CD8-positive, alpha-beta memory T cell (primary cell): ENCODE measurements around the gene CABP1. TPM values are rescaled to one million over a fixed set of nuclear protein-coding genes. Genes with fewer than 3 reads are reported as not detected.

Source experiments
- CTCF ChIA-PET: fragments of 350-600 bp; sonication (Branson Sonifier 250); formaldehyde crosslinking; loops from one replicate; lab custom pipeline; 2021; ENCODE audit warnings: antibody characterized with exemption; lab: Charles Lee
- POLR2A ChIA-PET: fragments of 350-600 bp; sonication (Branson Sonifier 250); formaldehyde crosslinking; loops from one replicate; lab custom pipeline; 2021; ENCODE audit warnings: antibody characterized with exemption; lab: Charles Lee
- DNase-seq, 5 donors: peaks; one replicate each; pipeline versions ENCODE4 v3.0.0 to v3.0.0-alpha.2; 2020 to 2022; ENCODE audit warnings: mixed read lengths in 1 of 5
- H3K27ac ChIP-seq: one replicate; pipeline ENCODE4 v1.7.0; 2013; ENCODE audit warnings: low read depth, mild to moderate bottlenecking, low read length, moderate library complexity
- H3K27me3 ChIP-seq: 2 replicates; pipeline ENCODE4 v1.7.0; 2013; ENCODE audit warnings: low read length, mild to moderate bottlenecking; ENCODE audit not compliant: insufficient read depth, poor library complexity, severe bottlenecking
- H3K36me3 ChIP-seq: 2 replicates; pipeline ENCODE4 v1.7.0; 2013; ENCODE audit warnings: mild to moderate bottlenecking, low read length, moderate library complexity; ENCODE audit not compliant: insufficient read depth
- H3K4me1 ChIP-seq: 2 replicates; pipeline ENCODE4 v1.7.0; 2013; ENCODE audit warnings: mild to moderate bottlenecking, low read length, moderate library complexity; ENCODE audit not compliant: insufficient read depth
- H3K4me3 ChIP-seq: 2 replicates; pipeline ENCODE4 v1.7.0; 2013; ENCODE audit warnings: mild to moderate bottlenecking, low read length
- H3K9me3 ChIP-seq: 2 replicates; pipeline ENCODE4 v1.7.0; 2013; ENCODE audit warnings: mild to moderate bottlenecking, low read length
- H3K27ac Mint-ChIP-seq, 8 donors: one replicate each; pipeline ENCODE4 v1.8.0; 2020 to 2021; ENCODE audit warnings: mixed read lengths in 8 of 8, mild to moderate bottlenecking in 6 of 8, inconsistent platforms in 3 of 8, moderate library complexity in 3 of 8
- H3K27me3 Mint-ChIP-seq, 2 donors: one replicate each; pipeline ENCODE4 v1.8.0; 2020 to 2021; ENCODE audit warnings: mixed read lengths in 2 of 2, mild to moderate bottlenecking in 1 of 2, moderate library complexity in 1 of 2
- H3K36me3 Mint-ChIP-seq, 3 donors: one replicate each; pipeline ENCODE4 v1.8.0; 2020 to 2021; ENCODE audit warnings: mixed read lengths in 3 of 3, inconsistent platforms in 1 of 3, mild to moderate bottlenecking in 1 of 3
- H3K4me1 Mint-ChIP-seq, 3 donors: one replicate each; pipeline ENCODE4 v1.8.0; 2020 to 2021; ENCODE audit warnings: mixed read lengths in 3 of 3, inconsistent platforms in 1 of 3, mild to moderate bottlenecking in 1 of 3
- H3K4me3 Mint-ChIP-seq, 7 donors: one replicate each; pipeline ENCODE4 v1.8.0; 2020 to 2021; ENCODE audit warnings: mixed read lengths in 7 of 7, mild to moderate bottlenecking in 6 of 7, moderate library complexity in 4 of 7, inconsistent platforms in 2 of 7
- H3K9me3 Mint-ChIP-seq, 5 donors: one replicate each; pipeline ENCODE4 v1.8.0; 2020 to 2022; ENCODE audit warnings: mixed read lengths in 5 of 5, mild to moderate bottlenecking in 3 of 5, moderate library complexity in 2 of 5, inconsistent platforms in 1 of 5
- polyA plus RNA-seq: library from polyadenylated mRNA; unstranded; fragments of 300-500 nt; fragmentation: Illumina TruSeq; gene quantifications from one replicate; pipeline ENCODE4 v1.2.3, GENCODE V29; 2021
- total RNA-seq, 2 experiments: library from RNA; stranded (reverse); gene quantifications; one replicate each; pipeline ENCODE4 v1.2.3, GENCODE V29; 2021

Gene CABP1
- total and polyA plus RNA-seq, 3 experiments from 2014 or later: 0.13 to 0.18 TPM; not detected in 1

DNA sequence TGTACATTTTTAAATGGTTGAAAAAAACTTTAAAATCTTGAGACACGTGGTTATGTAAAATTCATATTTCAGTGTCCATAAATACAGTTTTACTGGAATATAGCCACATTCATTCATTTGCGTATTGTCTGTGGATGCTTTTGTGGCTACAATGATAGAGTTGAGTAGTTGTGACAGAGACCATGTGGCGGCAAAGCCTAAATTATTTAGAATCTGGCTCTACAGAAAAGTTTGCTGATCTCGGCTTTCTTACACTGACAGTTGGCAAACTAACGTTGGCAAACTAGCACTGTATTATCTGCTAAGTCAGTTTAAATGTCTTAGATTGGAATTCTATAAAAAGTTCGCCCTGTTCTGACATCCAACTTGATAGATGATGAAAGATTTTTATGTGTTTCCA, 72.2 kb downstream of the CABP1 start:
- H3K4me1 Mint-ChIP-seq: peaks cover 37 to 51% (median 39%) of the 10 kb centered on the region in 3 donors
- ChIA-PET CTCF (interaction anchor here (4.3 kb wide), 1 partner anchor 64 kb away, joined by 26 read pairs; no protein-coding TSS in a partner anchor), POLR2A (no interaction called here)
- no peaks in the 10 kb centered on the region for H3K36me3 ChIP-seq
- H3K27ac ChIP-seq: no peak overlapping the region
- peak overlapping the region in 4 of 7 donors; percentile 92 to 97 (median 92) for H3K4me3 Mint-ChIP-seq
- no peak overlapping the region for H3K4me3 ChIP-seq
- peak overlapping the region in 5 of 8 donors; percentile 8 to 93 (median 92) for H3K27ac Mint-ChIP-seq
- no peak for DNase-seq
- H3K36me3 Mint-ChIP-seq: peaks cover 9 to 42% (median 15%) of the 10 kb centered on the region in 3 donors
- H3K9me3 Mint-ChIP-seq: no peaks in the 10 kb centered on the region
- no peaks in the 10 kb centered on the region for H3K27me3 Mint-ChIP-seq
- H3K4me1 ChIP-seq: peaks cover 25% of the 10 kb centered on the region
- no peaks in the 10 kb centered on the region for H3K9me3 ChIP-seq
- H3K27me3 ChIP-seq: no peaks in the 10 kb centered on the region

DNA sequence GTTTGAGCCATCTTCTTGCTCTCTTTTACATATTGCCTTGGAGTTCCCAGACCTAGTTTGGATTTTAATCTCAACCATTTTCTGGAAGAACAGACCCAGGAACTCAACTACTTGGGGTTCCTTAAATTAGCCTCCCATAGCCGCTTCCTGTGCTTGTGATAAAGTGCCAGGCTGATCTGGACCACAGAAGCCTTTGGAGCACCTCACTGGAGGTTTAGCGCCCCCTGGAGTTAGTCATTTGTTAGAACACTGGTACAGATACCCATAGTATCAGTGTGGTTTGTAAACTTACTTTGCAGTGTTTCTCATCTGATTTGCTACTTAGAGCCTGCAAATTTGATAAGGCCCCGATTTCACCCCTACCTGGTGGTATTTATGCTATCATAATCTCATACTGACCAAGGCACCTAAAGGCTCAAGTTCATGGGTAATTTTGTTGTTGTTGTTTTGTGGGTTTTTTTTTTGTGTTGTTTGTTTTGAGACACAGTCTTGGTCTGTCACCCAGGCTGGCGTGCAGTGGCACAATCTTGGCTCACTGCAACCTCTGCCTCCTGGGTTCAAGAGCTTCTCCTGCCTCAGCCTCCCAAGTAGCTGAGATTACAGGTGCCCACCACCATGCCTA, 73.5 kb downstream of the CABP1 start:
- Mint-ChIP-seq H3K27ac (peak overlapping the region; percentile 7 to 94 (median 80)), H3K27me3 (no peaks in the 10 kb centered on the region), H3K36me3 (peaks cover 9 to 54% (median 18%) of the 10 kb centered on the region in 3 donors), H3K9me3 (no peaks in the 10 kb centered on the region), H3K4me3 (peak overlapping the region in 4 of 7 donors; percentile 49 to 83 (median 50)), H3K4me1 (peaks cover 34 to 48% (median 37%) of the 10 kb centered on the region in 3 donors)
- Histone ChIP-seq H3K4me3 (no peak overlapping the region), H3K9me3 (no peaks in the 10 kb centered on the region), H3K27ac (no peak overlapping the region), H3K36me3 (peaks cover 7% of the 10 kb centered on the region), H3K4me1 (peaks cover 25% of the 10 kb centered on the region), H3K27me3 (no peaks in the 10 kb centered on the region)
- peak; percentile 64 to 80 (median 72) for DNase-seq
- ChIA-PET POLR2A (interaction anchor here (0.7 kb wide), 1 partner anchor 178 kb away, joined by 3 read pairs; no protein-coding TSS in a partner anchor), CTCF (interaction anchor here (0.9 to 2.0 kb wide), 4 partner anchors 15 to 70 kb away, joined by 3 to 10 read pairs (median 5); no protein-coding TSS in a partner anchor)

Other genes starting within 250 kb of the CABP1 start
- gene COX6A1, start 202.5 kb upstream of the CABP1 start, total RNA-seq: 100 to 1,000 TPM; 475 TPM
- 785 TPM for gene COX6A1, start 202.5 kb upstream of the CABP1 start, polyA plus RNA-seq
- gene TRIAP1, start 194.2 kb upstream of the CABP1 start, total RNA-seq: 10 to 100 TPM; 87.0 to 88.1 TPM
- gene TRIAP1, start 194.2 kb upstream of the CABP1 start, polyA plus RNA-seq: 51.6 TPM
- 10 to 100 TPM; 28.6 to 30.6 TPM for gene GATC, start 194.2 kb upstream of the CABP1 start, total RNA-seq
- 29.8 TPM for gene GATC, start 194.2 kb upstream of the CABP1 start, polyA plus RNA-seq
- 100 to 1,000 TPM; 269 to 272 TPM for gene SRSF9, start 170.9 kb upstream of the CABP1 start, total RNA-seq
- gene SRSF9, start 170.9 kb upstream of the CABP1 start, polyA plus RNA-seq: 214 TPM
- 100 to 1,000 TPM; 288 to 296 TPM for gene DYNLL1, start 144.5 kb upstream of the CABP1 start, total RNA-seq
- gene DYNLL1, start 144.5 kb upstream of the CABP1 start, polyA plus RNA-seq: 304 TPM
- gene COQ5, start 111.5 kb upstream of the CABP1 start, total RNA-seq: 10 to 100 TPM; 37.5 to 39.0 TPM
- gene COQ5, start 111.5 kb upstream of the CABP1 start, polyA plus RNA-seq: 39.7 TPM
- 100 to 1,000 TPM; 173 to 205 TPM for gene RNF10, start 106.3 kb upstream of the CABP1 start, total RNA-seq
- 134 TPM for gene RNF10, start 106.3 kb upstream of the CABP1 start, polyA plus RNA-seq
- gene POP5, start 59.2 kb upstream of the CABP1 start, total RNA-seq: 10 to 100 TPM; 77.9 to 83.1 TPM
- gene POP5, start 59.2 kb upstream of the CABP1 start, polyA plus RNA-seq: 101 TPM
- 100 to 1,000 TPM; 130 to 143 TPM for gene MLEC, start 46.5 kb downstream of the CABP1 start, total RNA-seq
- gene MLEC, start 46.5 kb downstream of the CABP1 start, polyA plus RNA-seq: 74.9 TPM
- 10 to 100 TPM; 29.8 to 30.5 TPM for gene UNC119B, start 69.8 kb downstream of the CABP1 start, total RNA-seq
- 8.8 TPM for gene UNC119B, start 69.8 kb downstream of the CABP1 start, polyA plus RNA-seq
- gene ACADS, start 85.2 kb downstream of the CABP1 start, total RNA-seq: 10 to 100 TPM; 11.2 to 12.1 TPM
- 19.7 TPM for gene ACADS, start 85.2 kb downstream of the CABP1 start, polyA plus RNA-seq